ENCODE measurements around the gene LEMD1.
A peak's percentile ranks its signal among the peaks of the same experiment; 100 is the strongest.

The LEMD1 gene

GRCh38 chr1:205353191-205353590, 68.7 kb downstream of the LEMD1 start:
- Histone ChIP-seq H3K36me3 (ENCODE audit: insufficient read depth, low read length) (no peaks in the 10 kb centered on the region), H3K27me3 (ENCODE audit: insufficient read depth, low read length) (peaks cover 14% of the 10 kb centered on the region; the same call in 1 of the 2 replicates)

GRCh38 chr1:205351984-205352713, 69.7 kb downstream of the LEMD1 start:
- Histone ChIP-seq H3K79me2 (ENCODE audit: control insufficient read depth, insufficient read depth, low read length, unreplicated experiment) (no peaks in the 10 kb centered on the region), H3K27ac (ENCODE audit: low read depth, low read length) (no peak overlapping the region), H3K4me1 (ENCODE audit: control insufficient read depth, insufficient read depth, low read length, unreplicated experiment) (no peaks in the 10 kb centered on the region), H2AFZ (ENCODE audit: low read length, unreplicated experiment) (no peak overlapping the region), H3K4me3 (ENCODE audit: low read depth, low read length) (no peak overlapping the region), H3K27me3 (ENCODE audit: insufficient read depth, low read length) (peaks cover 16% of the 10 kb centered on the region; the same call in 1 of the 2 replicates), H3K36me3 (ENCODE audit: insufficient read depth, low read length) (no peaks in the 10 kb centered on the region)

More at GRCh38 chr1:205353191-205353590, 68.7 kb downstream of the LEMD1 start:
- H3K27ac ChIP-seq (ENCODE audit: low read depth, low read length), result no peak overlapping the region
- no peak overlapping the region for H2AFZ ChIP-seq (ENCODE audit: low read length, unreplicated experiment)
- no peaks in the 10 kb centered on the region for H3K4me1 ChIP-seq (ENCODE audit: control insufficient read depth, insufficient read depth, low read length, unreplicated experiment)
- H3K79me2 ChIP-seq (ENCODE audit: control insufficient read depth, insufficient read depth, low read length, unreplicated experiment), result no peaks in the 10 kb centered on the region
- no peak overlapping the region for H3K4me3 ChIP-seq (ENCODE audit: low read depth, low read length)

- Histone ChIP-seq H2AFZ (ENCODE audit: low read length, unreplicated experiment) (no peak overlapping the region), H3K36me3 (ENCODE audit: insufficient read depth, low read length) (no peaks in the 10 kb centered on the region), H3K27me3 (ENCODE audit: insufficient read depth, low read length) (peaks cover 30% of the 10 kb centered on the region), H3K27ac (ENCODE audit: low read depth, low read length) (no peak overlapping the region), H3K79me2 (ENCODE audit: control insufficient read depth, insufficient read depth, low read length, unreplicated experiment) (no peaks in the 10 kb centered on the region), H3K4me3 (ENCODE audit: low read depth, low read length) (no peak overlapping the region), H3K4me1 (ENCODE audit: control insufficient read depth, insufficient read depth, low read length, unreplicated experiment) (no peaks in the 10 kb centered on the region)
These were observed 71.1 kb downstream of the LEMD1 start for GRCh38 chr1:205350691-205351141.

- Histone ChIP-seq H3K27me3 (ENCODE audit: insufficient read depth, low read length) (peaks cover 36% of the 10 kb centered on the region), H3K4me1 (ENCODE audit: control insufficient read depth, insufficient read depth, low read length, unreplicated experiment) (no peaks in the 10 kb centered on the region), H3K79me2 (ENCODE audit: control insufficient read depth, insufficient read depth, low read length, unreplicated experiment) (no peaks in the 10 kb centered on the region), H3K4me3 (ENCODE audit: low read depth, low read length) (no peak overlapping the region), H2AFZ (ENCODE audit: low read length, unreplicated experiment) (no peak overlapping the region), H3K36me3 (ENCODE audit: insufficient read depth, low read length) (no peaks in the 10 kb centered on the region), H3K27ac (ENCODE audit: low read depth, low read length) (no peak overlapping the region)
These were observed 71.7 kb downstream of the LEMD1 start for GRCh38 chr1:205350124-205350523.

GRCh38 chr1:205348554-205349487, 73.0 kb downstream of the LEMD1 start:
- H3K79me2 ChIP-seq (ENCODE audit: control insufficient read depth, insufficient read depth, low read length, unreplicated experiment), result no peaks in the 10 kb centered on the region
- H3K27ac ChIP-seq (ENCODE audit: low read depth, low read length), result no peak overlapping the region
- no peak overlapping the region for H2AFZ ChIP-seq (ENCODE audit: low read length, unreplicated experiment)
- peaks cover 49% of the 10 kb centered on the region for H3K27me3 ChIP-seq (ENCODE audit: insufficient read depth, low read length)
- H3K4me1 ChIP-seq (ENCODE audit: control insufficient read depth, insufficient read depth, low read length, unreplicated experiment), result peaks cover 1% of the 10 kb centered on the region
- no peaks in the 10 kb centered on the region for H3K36me3 ChIP-seq (ENCODE audit: insufficient read depth, low read length)
- no peak overlapping the region for H3K4me3 ChIP-seq (ENCODE audit: low read depth, low read length)

GRCh38 chr1:205346956-205347574, 74.8 kb downstream of the LEMD1 start:
- peaks cover 67% of the 10 kb centered on the region for H3K27me3 ChIP-seq (ENCODE audit: insufficient read depth, low read length)
- no peaks in the 10 kb centered on the region for H3K36me3 ChIP-seq (ENCODE audit: insufficient read depth, low read length)
- H2AFZ ChIP-seq (ENCODE audit: low read length, unreplicated experiment), result no peak overlapping the region
- no peak overlapping the region for H3K27ac ChIP-seq (ENCODE audit: low read depth, low read length)
- no peak overlapping the region for H3K4me3 ChIP-seq (ENCODE audit: low read depth, low read length)
- H3K79me2 ChIP-seq (ENCODE audit: control insufficient read depth, insufficient read depth, low read length, unreplicated experiment), result no peaks in the 10 kb centered on the region
- H3K4me1 ChIP-seq (ENCODE audit: control insufficient read depth, insufficient read depth, low read length, unreplicated experiment), result peaks cover 5% of the 10 kb centered on the region

- Histone ChIP-seq H3K36me3 (ENCODE audit: insufficient read depth, low read length) (no peaks in the 10 kb centered on the region), H3K4me3 (ENCODE audit: low read depth, low read length) (no peak overlapping the region), H3K27me3 (ENCODE audit: insufficient read depth, low read length) (peaks cover 67% of the 10 kb centered on the region)
These were observed 76.1 kb downstream of the LEMD1 start for GRCh38 chr1:205345761-205346160.

GRCh38 chr1:205344066-205344928, 77.6 kb downstream of the LEMD1 start:
- H3K4me1 ChIP-seq (ENCODE audit: control insufficient read depth, insufficient read depth, low read length, unreplicated experiment), result peaks cover 5% of the 10 kb centered on the region
- H3K79me2 ChIP-seq (ENCODE audit: control insufficient read depth, insufficient read depth, low read length, unreplicated experiment), result no peaks in the 10 kb centered on the region
- H2AFZ ChIP-seq (ENCODE audit: low read length, unreplicated experiment), result no peak overlapping the region
- peaks cover 62% of the 10 kb centered on the region for H3K27me3 ChIP-seq (ENCODE audit: insufficient read depth, low read length)
- H3K4me3 ChIP-seq (ENCODE audit: low read depth, low read length), result peak overlapping the region; percentile 72
- H3K36me3 ChIP-seq (ENCODE audit: insufficient read depth, low read length), result no peaks in the 10 kb centered on the region
- no peak overlapping the region for H3K27ac ChIP-seq (ENCODE audit: low read depth, low read length)

More at GRCh38 chr1:205345761-205346160, 76.1 kb downstream of the LEMD1 start:
- Histone ChIP-seq H3K27ac (ENCODE audit: low read depth, low read length) (no peak overlapping the region), H3K79me2 (ENCODE audit: control insufficient read depth, insufficient read depth, low read length, unreplicated experiment) (no peaks in the 10 kb centered on the region), H3K4me1 (ENCODE audit: control insufficient read depth, insufficient read depth, low read length, unreplicated experiment) (peaks cover 5% of the 10 kb centered on the region), H2AFZ (ENCODE audit: low read length, unreplicated experiment) (no peak overlapping the region)

- Histone ChIP-seq H3K27me3 (ENCODE audit: insufficient read depth, low read length) (peaks cover 66% of the 10 kb centered on the region), H3K79me2 (ENCODE audit: control insufficient read depth, insufficient read depth, low read length, unreplicated experiment) (no peaks in the 10 kb centered on the region), H3K27ac (ENCODE audit: low read depth, low read length) (no peak overlapping the region), H3K4me3 (ENCODE audit: low read depth, low read length) (peak overlapping the region; percentile 72), H3K36me3 (ENCODE audit: insufficient read depth, low read length) (no peaks in the 10 kb centered on the region), H3K4me1 (ENCODE audit: control insufficient read depth, insufficient read depth, low read length, unreplicated experiment) (peaks cover 5% of the 10 kb centered on the region), H2AFZ (ENCODE audit: low read length, unreplicated experiment) (no peak overlapping the region)
These were observed 78.3 kb downstream of the LEMD1 start for GRCh38 chr1:205343431-205344065.
